ENCODE results near the gene PIK3IP1. TPM values are rescaled to one million over a fixed set of nuclear protein-coding genes. Genes with fewer than 3 reads are reported as not detected.
A peak's percentile ranks its signal among the peaks of the same experiment; 100 is the strongest.

PIK3IP1 gene
- total and polyA plus RNA-seq, 9 of the 15 experiments (the other 6 are each of a cell fraction or from before 2014, with no cell fraction given), result 0.11 to 1.3 (median 0.77) TPM

DNA sequence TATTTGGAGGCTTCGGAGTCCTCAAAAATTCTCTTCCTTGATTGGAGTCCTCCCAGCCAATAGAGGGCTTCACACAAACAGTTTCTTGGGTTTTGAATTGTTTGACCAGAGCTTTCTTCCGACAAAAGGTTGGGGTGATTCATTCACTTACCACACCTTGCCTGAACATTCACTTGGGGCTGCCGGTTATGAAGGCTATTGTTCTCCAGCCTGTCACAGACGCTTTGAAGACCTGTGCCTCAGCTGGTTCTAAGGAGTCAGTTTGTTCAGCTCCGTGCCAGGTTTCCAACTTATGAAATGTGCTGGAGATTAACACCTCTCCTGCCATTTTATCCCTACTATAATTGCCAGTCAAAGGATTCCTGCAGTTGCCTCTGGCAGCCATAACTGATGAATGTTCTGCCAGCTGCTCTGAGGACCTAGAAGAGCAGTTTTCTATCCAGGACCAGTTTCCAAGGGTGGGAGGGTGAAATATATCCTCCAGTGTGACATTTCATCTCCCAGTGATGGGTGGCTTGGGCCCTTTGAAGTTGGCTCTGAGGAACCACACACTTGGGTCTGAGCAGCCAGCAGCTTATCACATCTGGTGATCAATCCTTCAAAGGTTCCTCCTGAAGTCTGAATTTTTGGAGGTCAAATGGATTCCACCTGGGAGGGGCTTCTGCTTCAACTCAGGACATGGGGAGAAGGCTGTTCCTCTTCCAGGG is 48.8 kb downstream of the PIK3IP1 start:
- no peaks in the 10 kb centered on the region for H3K27me3 ChIP-seq (ENCODE audit: control insufficient read depth in 2 of 2, insufficient read depth in 2 of 2, low read length in 2 of 2)
- no peak for FAIRE-seq
- in situ Hi-C loops (cut with MboI) (no loop called here), intact Hi-C loops (cut with micrococcal nuclease) (no loop called here)
- H3K9ac ChIP-seq (ENCODE audit: insufficient read depth in 1 of 2, low read depth in 2 of 2, low read length in 2 of 2), result peak overlapping the region in 1 of 2 experiments; percentile 8; a peak in 1 of 4 replicates
- H3K4me2 ChIP-seq (ENCODE audit: insufficient read depth, low read length), result no peak overlapping the region
- BruUV-seq (replicated peaks), result no TSS peak
- no peaks in the 10 kb centered on the region for H3K79me2 ChIP-seq (ENCODE audit: control insufficient read depth, insufficient read depth, low read length)
- H3K9me1 ChIP-seq (ENCODE audit: control insufficient read depth, insufficient read depth, low read length), result peaks cover under 1% of the 10 kb centered on the region
- no peak overlapping the region for H3K27ac ChIP-seq (ENCODE audit: extremely low read depth, low read depth, low read length)
- CTCF ChIA-PET (ENCODE audit: low intra/inter-chr PET ratio), result no interaction called here
- no peak for DNase-seq (ENCODE audit: extremely low read depth in 1 of 4, low spot score in 3 of 4)
- peak; percentile 21; the same call in 1 of the 2 replicates for TF ChIP-seq GATA2 (CRISPR knock-in tag; IDR thresholded peaks at IDR 0.05)
- no peak for TF ChIP-seq YY1 (IDR thresholded peaks at IDR 0.05; ENCODE audit: borderline replicate concordance in 1 of 3, control insufficient read depth in 1 of 3, extremely low read depth in 1 of 3, insufficient read depth in 3 of 3, insufficient read length in 1 of 3, insufficient replicate concordance in 2 of 3, low read depth in 1 of 3, low read length in 2 of 3)
- H3K36me3 ChIP-seq (ENCODE audit: control insufficient read depth, insufficient read depth, low read length), result no peaks in the 10 kb centered on the region; the same call in 2 of the 3 replicates
- POLR2A ChIA-PET, result no interaction called here
- H3K4me3 ChIP-seq, result no peak overlapping the region
- H3K9me3 ChIP-seq (replicated peaks; ENCODE audit: control insufficient read depth, insufficient read depth, low read depth, low read length), result no peaks in the 10 kb centered on the region
- ATAC-seq, result no peak
- H2AFZ ChIP-seq (ENCODE audit: low read depth, low read length), result no peak overlapping the region
- peaks cover 6 to 22% of the 10 kb centered on the region in 2 experiments; a peak in 4 of 5 replicates for H3K4me1 ChIP-seq (replicated peaks in 1 of 2; ENCODE audit: control insufficient read depth in 2 of 2, insufficient read depth in 2 of 2, low read length in 2 of 2)
- H4K20me1 ChIP-seq (replicated peaks; ENCODE audit: control insufficient read depth, insufficient read depth, low read length), result peaks cover 11% of the 10 kb centered on the region; the same call in 1 of the 2 replicates
- WGBS (ENCODE audit: insufficient coverage, low coverage, missing lambda C conversion rate), result 68% methylated on average over 5 of the region's 5 CpGs

DNA sequence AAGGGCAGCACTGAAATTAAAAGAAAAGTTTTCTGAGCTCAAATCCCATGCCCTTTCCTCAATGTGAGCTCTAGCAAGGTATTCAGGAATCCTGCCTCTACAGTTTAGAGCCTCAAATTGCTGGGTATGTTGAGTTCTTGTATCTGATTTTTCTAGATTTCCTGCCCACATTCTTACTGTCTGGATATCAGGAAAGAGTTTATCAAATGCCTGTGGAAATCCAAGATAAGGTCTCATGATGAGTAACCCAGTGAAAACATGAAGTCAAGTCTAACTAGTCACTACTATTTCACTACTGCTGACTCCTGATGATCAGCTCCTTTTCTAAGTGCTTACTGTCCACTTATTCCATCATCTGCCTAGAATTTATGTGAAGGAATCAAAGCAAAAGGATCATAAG is 50.4 kb downstream of the PIK3IP1 start:
- H3K4me1 ChIP-seq (replicated peaks in 1 of 2; ENCODE audit: control insufficient read depth in 2 of 2, insufficient read depth in 2 of 2, low read length in 2 of 2), result peaks cover 0 to 16% of the 10 kb centered on the region in 2 experiments; a peak in 3 of 5 replicates
- H3K9me3 ChIP-seq (replicated peaks; ENCODE audit: control insufficient read depth, insufficient read depth, low read depth, low read length), result no peaks in the 10 kb centered on the region
- no peaks in the 10 kb centered on the region for H3K9me1 ChIP-seq (ENCODE audit: control insufficient read depth, insufficient read depth, low read length)
- no peaks in the 10 kb centered on the region for H3K36me3 ChIP-seq (ENCODE audit: control insufficient read depth, insufficient read depth, low read length)
- ATAC-seq, result no peak
- H2AFZ ChIP-seq (ENCODE audit: low read depth, low read length), result no peak overlapping the region
- no peak for DNase-seq (ENCODE audit: extremely low read depth in 1 of 4, low spot score in 3 of 4)
- POLR2A ChIA-PET, result interaction anchor here (1.1 kb wide), 1 partner anchor 12 kb away, joined by 4 read pairs; no protein-coding TSS in a partner anchor
- in situ Hi-C loops (cut with MboI) (no loop called here), intact Hi-C loops (cut with micrococcal nuclease) (no loop called here)
- H3K79me2 ChIP-seq (ENCODE audit: control insufficient read depth, insufficient read depth, low read length), result no peaks in the 10 kb centered on the region
- H3K27ac ChIP-seq (ENCODE audit: extremely low read depth, low read depth, low read length), result no peak overlapping the region
- H3K4me2 ChIP-seq (ENCODE audit: insufficient read depth, low read length), result no peak overlapping the region
- no peak for FAIRE-seq
- CTCF ChIA-PET (ENCODE audit: low intra/inter-chr PET ratio), result no interaction called here
- no peak overlapping the region for H3K9ac ChIP-seq (ENCODE audit: insufficient read depth in 1 of 2, low read depth in 2 of 2, low read length in 2 of 2)
- no peak overlapping the region for H3K4me3 ChIP-seq
- H3K27me3 ChIP-seq (ENCODE audit: control insufficient read depth in 2 of 2, insufficient read depth in 2 of 2, low read length in 2 of 2), result no peaks in the 10 kb centered on the region
- BruUV-seq (replicated peaks), result no TSS peak
- peaks cover 7% of the 10 kb centered on the region; the same call in 1 of the 2 replicates for H4K20me1 ChIP-seq (replicated peaks; ENCODE audit: control insufficient read depth, insufficient read depth, low read length)
- TF ChIP-seq TRIM24 (IDR thresholded peaks at IDR 0.05) (no peak), NFE2L1 (tag; IDR thresholded peaks at IDR 0.05; ENCODE audit: borderline replicate concordance, low read depth) (no peak)
- TF ChIP-seq, protein P1, sequence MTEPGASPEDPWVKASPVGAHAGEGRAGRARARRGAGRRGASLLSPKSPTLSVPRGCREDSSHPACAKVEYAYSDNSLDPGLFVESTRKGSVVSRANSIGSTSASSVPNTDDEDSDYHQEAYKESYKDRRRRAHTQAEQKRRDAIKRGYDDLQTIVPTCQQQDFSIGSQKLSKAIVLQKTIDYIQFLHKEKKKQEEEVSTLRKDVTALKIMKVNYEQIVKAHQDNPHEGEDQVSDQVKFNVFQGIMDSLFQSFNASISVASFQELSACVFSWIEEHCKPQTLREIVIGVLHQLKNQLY (CRISPR knock-in tag; conservative IDR thresholded peaks at IDR 0.05), result no peak
- TF ChIP-seq, protein P2, sequence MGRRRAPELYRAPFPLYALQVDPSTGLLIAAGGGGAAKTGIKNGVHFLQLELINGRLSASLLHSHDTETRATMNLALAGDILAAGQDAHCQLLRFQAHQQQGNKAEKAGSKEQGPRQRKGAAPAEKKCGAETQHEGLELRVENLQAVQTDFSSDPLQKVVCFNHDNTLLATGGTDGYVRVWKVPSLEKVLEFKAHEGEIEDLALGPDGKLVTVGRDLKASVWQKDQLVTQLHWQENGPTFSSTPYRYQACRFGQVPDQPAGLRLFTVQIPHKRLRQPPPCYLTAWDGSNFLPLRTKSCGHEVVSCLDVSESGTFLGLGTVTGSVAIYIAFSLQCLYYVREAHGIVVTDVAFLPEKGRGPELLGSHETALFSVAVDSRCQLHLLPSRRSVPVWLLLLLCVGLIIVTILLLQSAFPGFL (CRISPR knock-in tag; IDR thresholded peaks at IDR 0.05), result no peak
- TF ChIP-seq, protein P3, sequence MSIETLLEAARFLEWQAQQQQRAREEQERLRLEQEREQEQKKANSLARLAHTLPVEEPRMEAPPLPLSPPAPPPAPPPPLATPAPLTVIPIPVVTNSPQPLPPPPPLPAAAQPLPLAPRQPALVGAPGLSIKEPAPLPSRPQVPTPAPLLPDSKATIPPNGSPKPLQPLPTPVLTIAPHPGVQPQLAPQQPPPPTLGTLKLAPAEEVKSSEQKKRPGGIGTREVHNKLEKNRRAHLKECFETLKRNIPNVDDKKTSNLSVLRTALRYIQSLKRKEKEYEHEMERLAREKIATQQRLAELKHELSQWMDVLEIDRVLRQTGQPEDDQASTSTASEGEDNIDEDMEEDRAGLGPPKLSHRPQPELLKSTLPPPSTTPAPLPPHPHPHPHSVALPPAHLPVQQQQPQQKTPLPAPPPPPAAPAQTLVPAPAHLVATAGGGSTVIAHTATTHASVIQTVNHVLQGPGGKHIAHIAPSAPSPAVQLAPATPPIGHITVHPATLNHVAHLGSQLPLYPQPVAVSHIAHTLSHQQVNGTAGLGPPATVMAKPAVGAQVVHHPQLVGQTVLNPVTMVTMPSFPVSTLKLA (conservative IDR thresholded peaks at IDR 0.05), result no peak
